Fibroblast of lung (primary cell): ENCODE results near the gene SORL1.

ENCODE experiments used
- CTCF ChIP-seq, 2 donors: IDR thresholded peaks in 1 of 2; conservative IDR thresholded peaks in 1 of 2; 1 replicate in 1 of 2; 2 replicates in 1 of 2; pipeline ENCODE4 v1.5.1; 2011 to 2012; ENCODE audit warnings: low read length in 2 of 2, control low read depth in 1 of 2, inconsistent platforms in 1 of 2, low read depth in 1 of 2, mild to moderate bottlenecking in 1 of 2
- EZH2 ChIP-seq: IDR thresholded peaks from 2 replicates; pipeline ENCODE4 v1.5.1; 2012; ENCODE audit warnings: low read length, control low read depth, mild to moderate bottlenecking; ENCODE audit errors: missing control alignments

GRCh38 chr11:121661880-121662486, 209.9 kb downstream of the SORL1 start:
- TF ChIP-seq EZH2 (no peak), CTCF (conservative IDR thresholded peaks at IDR 0.05 in 1 of 2, IDR thresholded peaks at IDR 0.05 in 1 of 2; ENCODE audit: low read depth in 1 of 2, low read length in 2 of 2) (peak in 1 of 2 donors; percentile 39)
